SK-N-DZ (cell line): ENCODE data around the gene USP4.
"Not testable (repeated sequence)": the region's sequence is repeated elsewhere in the genome, so short reads cannot be mapped to it uniquely, and the experiment has no call there.

Experiments
- DNase-seq: peaks from one replicate; pipeline ENCODE4 v3.0.0-alpha.2; 2015; ENCODE audit warnings: low spot score
- small RNA-seq, 2 experiments: library from RNA; depleted of rRNA; stranded (forward); fragments of <200 nt; gene quantifications; one replicate each; pipeline ENCODE3, GENCODE V24; 2014

The USP4 gene

GRCh38 chr3:49255718-49256511 lies 83.9 kb downstream of the USP4 start:
- DNase-seq: no peak

- DNase-seq: no peak
Observed at GRCh38 chr3:49255112-49255511, 84.7 kb downstream of the USP4 start.

- DNase-seq: no peak
Observed at GRCh38 chr3:49253512-49253911, 86.3 kb downstream of the USP4 start.

- DNase-seq: no peak
Observed at GRCh38 chr3:49248840-49249227, 91.0 kb downstream of the USP4 start.

GRCh38 chr3:49244581-49245205 lies 95.2 kb downstream of the USP4 start:
- peak; percentile 10 for DNase-seq

GRCh38 chr3:49240091-49240490 lies 99.8 kb downstream of the USP4 start:
- not testable (repeated sequence) for DNase-seq

GRCh38 chr3:49238274-49239127 lies 101.4 kb downstream of the USP4 start:
- peak; percentile 68 for DNase-seq

GRCh38 chr3:49237344-49237743 lies 102.5 kb downstream of the USP4 start:
- DNase-seq: no peak

GRCh38 chr3:49236226-49236625 lies 103.6 kb downstream of the USP4 start:
- no peak for DNase-seq

- DNase-seq: not testable (repeated sequence)
Observed at GRCh38 chr3:49228817-49229216, 111.0 kb downstream of the USP4 start.

Small RNA genes within 50 kb of the gene (small RNA-seq; reads per million reads assigned to genes)
- gene AC121247.2: 0 reads per million in 2 experiments
- gene MIR4271: 0 reads per million in 2 experiments
- gene RF00019: 0 reads per million in 2 experiments
